ENCODE results near the gene HM13. TPM values are rescaled to one million over a fixed set of nuclear protein-coding genes. Genes with fewer than 3 reads are reported as not detected.

Gene HM13
- total and polyA plus RNA-seq, 9 of the 15 experiments (the other 6 are each of a cell fraction or from before 2014, with no cell fraction given): 7.7 to 136 (median 74.5) TPM

DNA sequence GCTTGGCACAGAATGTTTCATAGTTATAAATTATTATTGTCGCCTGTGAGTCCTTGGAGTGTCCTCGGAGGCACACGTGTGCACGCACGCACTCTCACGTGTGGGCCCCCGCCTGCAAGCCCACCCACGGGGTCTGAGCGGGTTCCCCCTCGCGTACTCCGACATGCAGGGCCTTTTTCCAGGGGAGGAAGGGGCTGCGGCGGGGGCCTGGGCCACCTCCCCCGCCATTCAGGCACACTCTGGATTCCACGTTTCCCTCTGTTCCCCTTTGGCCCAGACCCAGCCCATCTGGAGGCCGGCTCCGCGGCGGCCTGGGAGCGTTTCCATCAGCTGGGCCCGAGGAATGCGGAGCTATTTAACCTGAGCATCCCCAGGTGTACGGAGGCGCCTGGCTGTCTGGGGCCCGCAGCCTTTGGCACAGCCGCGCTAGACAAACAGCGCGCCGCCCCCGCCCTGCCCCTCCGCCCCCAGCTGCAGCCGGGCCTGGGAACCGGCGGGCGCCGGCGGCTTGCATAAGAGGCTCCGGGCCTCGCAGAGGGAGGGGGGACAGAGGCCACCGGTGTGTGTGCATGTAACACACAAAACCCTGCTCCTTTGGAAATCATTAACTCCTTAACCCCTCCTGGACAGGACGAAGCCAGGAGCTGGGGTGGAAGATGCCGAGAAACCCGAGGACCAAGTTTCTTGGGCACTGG lies 94.2 kb downstream of the HM13 start (continued):
- TF ChIP-seq, protein P1, sequence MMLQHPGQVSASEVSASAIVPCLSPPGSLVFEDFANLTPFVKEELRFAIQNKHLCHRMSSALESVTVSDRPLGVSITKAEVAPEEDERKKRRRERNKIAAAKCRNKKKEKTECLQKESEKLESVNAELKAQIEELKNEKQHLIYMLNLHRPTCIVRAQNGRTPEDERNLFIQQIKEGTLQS (IDR thresholded peaks at IDR 0.05): peak; percentile 35; the same call in 1 of the 2 replicates
- TF ChIP-seq, protein P1 (CRISPR knock-in tag; conservative IDR thresholded peaks at IDR 0.05): 0 out of 2 replicates have a peak, but pooled peaks have one; percentile 7
- TF ChIP-seq CSDE1 (IDR thresholded peaks at IDR 0.05) (no peak), NFRKB (IDR thresholded peaks at IDR 0.05; ENCODE audit: low read depth) (no peak), HDAC1 (IDR thresholded peaks at IDR 0.05) (no peak; a peak in 2 of 4 replicates), ZC3H8 (IDR thresholded peaks at IDR 0.05) (no peak), KAT8 (IDR thresholded peaks at IDR 0.05; ENCODE audit: low read depth) (no peak), FOSL1 (tag; conservative IDR thresholded peaks at IDR 0.05) (no peak), PHF8 (IDR thresholded peaks at IDR 0.05; ENCODE audit: borderline replicate concordance, low read length) (peak; percentile 14; the same call in 1 of the 2 replicates), EHMT2 (IDR thresholded peaks at IDR 0.05) (no peak), ZNF134 (CRISPR knock-in tag; conservative IDR thresholded peaks at IDR 0.05) (no peak), ETV1 (tag; conservative IDR thresholded peaks at IDR 0.05; ENCODE audit: low read depth) (no peak), TRIM28 (IDR thresholded peaks at IDR 0.05) (no peak), GATA2 (CRISPR knock-in tag; IDR thresholded peaks at IDR 0.05) (no peak), POLR2H (tag; IDR thresholded peaks at IDR 0.05; ENCODE audit: low read depth) (no peak), ZNF507 (tag; conservative IDR thresholded peaks at IDR 0.05) (no peak), GTF2F1 (IDR thresholded peaks at IDR 0.05; ENCODE audit: low read depth, low read length) (no peak), TEAD2 (tag; IDR thresholded peaks at IDR 0.05) (no peak), MEIS2 (IDR thresholded peaks at IDR 0.05; ENCODE audit: partially characterized antibody) (peak; percentile 40), ZKSCAN3 (CRISPR knock-in tag; IDR thresholded peaks at IDR 0.05) (no peak), CBFA2T2 (conservative IDR thresholded peaks at IDR 0.05) (peak; percentile 56), XRCC4 (IDR thresholded peaks at IDR 0.05; ENCODE audit: extremely low read depth, insufficient read depth, insufficient read length) (no peak), ELF1 (tag; IDR thresholded peaks at IDR 0.05) (no peak), ATF7 (IDR thresholded peaks at IDR 0.05) (peak; percentile 36; the same call in 1 of the 2 replicates)
- TF ChIP-seq, protein P2, sequence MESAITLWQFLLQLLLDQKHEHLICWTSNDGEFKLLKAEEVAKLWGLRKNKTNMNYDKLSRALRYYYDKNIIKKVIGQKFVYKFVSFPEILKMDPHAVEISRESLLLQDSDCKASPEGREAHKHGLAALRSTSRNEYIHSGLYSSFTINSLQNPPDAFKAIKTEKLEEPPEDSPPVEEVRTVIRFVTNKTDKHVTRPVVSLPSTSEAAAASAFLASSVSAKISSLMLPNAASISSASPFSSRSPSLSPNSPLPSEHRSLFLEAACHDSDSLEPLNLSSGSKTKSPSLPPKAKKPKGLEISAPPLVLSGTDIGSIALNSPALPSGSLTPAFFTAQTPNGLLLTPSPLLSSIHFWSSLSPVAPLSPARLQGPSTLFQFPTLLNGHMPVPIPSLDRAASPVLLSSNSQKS (CRISPR knock-in tag; IDR thresholded peaks at IDR 0.05): no peak
- TF ChIP-seq, protein P3, sequence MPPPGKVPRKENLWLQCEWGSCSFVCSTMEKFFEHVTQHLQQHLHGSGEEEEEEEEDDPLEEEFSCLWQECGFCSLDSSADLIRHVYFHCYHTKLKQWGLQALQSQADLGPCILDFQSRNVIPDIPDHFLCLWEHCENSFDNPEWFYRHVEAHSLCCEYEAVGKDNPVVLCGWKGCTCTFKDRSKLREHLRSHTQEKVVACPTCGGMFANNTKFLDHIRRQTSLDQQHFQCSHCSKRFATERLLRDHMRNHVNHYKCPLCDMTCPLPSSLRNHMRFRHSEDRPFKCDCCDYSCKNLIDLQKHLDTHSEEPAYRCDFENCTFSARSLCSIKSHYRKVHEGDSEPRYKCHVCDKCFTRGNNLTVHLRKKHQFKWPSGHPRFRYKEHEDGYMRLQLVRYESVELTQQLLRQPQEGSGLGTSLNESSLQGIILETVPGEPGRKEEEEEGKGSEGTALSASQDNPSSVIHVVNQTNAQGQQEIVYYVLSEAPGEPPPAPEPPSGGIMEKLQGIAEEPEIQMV (tag; conservative IDR thresholded peaks at IDR 0.05; ENCODE audit: low read depth): no peak
- TF ChIP-seq, protein P4, sequence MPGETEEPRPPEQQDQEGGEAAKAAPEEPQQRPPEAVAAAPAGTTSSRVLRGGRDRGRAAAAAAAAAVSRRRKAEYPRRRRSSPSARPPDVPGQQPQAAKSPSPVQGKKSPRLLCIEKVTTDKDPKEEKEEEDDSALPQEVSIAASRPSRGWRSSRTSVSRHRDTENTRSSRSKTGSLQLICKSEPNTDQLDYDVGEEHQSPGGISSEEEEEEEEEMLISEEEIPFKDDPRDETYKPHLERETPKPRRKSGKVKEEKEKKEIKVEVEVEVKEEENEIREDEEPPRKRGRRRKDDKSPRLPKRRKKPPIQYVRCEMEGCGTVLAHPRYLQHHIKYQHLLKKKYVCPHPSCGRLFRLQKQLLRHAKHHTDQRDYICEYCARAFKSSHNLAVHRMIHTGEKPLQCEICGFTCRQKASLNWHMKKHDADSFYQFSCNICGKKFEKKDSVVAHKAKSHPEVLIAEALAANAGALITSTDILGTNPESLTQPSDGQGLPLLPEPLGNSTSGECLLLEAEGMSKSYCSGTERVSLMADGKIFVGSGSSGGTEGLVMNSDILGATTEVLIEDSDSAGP (CRISPR knock-in tag; IDR thresholded peaks at IDR 0.05): no peak
